Loucy (cell line): ENCODE data around the gene TCF7L2.

Source experiments
- H2AFZ ChIP-seq: fragments of 200-600 bp; sonication (generic); 2 replicates; pipeline ENCODE4 v1.6.0; 2016; ENCODE audit warnings: antibody characterized with exemption, mild to moderate bottlenecking, low read length, moderate library complexity
- H3F3A ChIP-seq: fragments of 200-600 bp; 2 replicates; pipeline ENCODE4 v1.6.0; 2016; ENCODE audit warnings: antibody characterized with exemption, low read depth, mild to moderate bottlenecking
- H3K27me3 ChIP-seq: fragments of 200-600 bp; sonication (generic); 2 replicates; pipeline ENCODE4 v1.6.1; 2014; ENCODE audit warnings: low read length, mild to moderate bottlenecking; ENCODE audit not compliant: insufficient read depth, poor library complexity, severe bottlenecking
- H3K36me3 ChIP-seq: fragments of 200-600 bp; sonication (generic); 2 replicates; pipeline ENCODE4 v1.6.1; 2016; ENCODE audit warnings: low read length; ENCODE audit not compliant: insufficient read depth
- H3K4me1 ChIP-seq: fragments of 200-600 bp; sonication (generic); 2 replicates; pipeline ENCODE4 v1.5.1; 2014; ENCODE audit warnings: low read length, mild to moderate bottlenecking; ENCODE audit not compliant: insufficient read depth, poor library complexity, severe bottlenecking
- H3K4me2 ChIP-seq: fragments of 200-600 bp; sonication (generic); 2 replicates; pipeline ENCODE4 v1.6.0; 2014; ENCODE audit warnings: antibody characterized with exemption, low read length, low read depth, mild to moderate bottlenecking; ENCODE audit not compliant: poor library complexity, severe bottlenecking
- H3K4me3 ChIP-seq: fragments of 200-600 bp; sonication (generic); 2 replicates; pipeline ENCODE4 v1.5.1; 2014; ENCODE audit warnings: low read length, mild to moderate bottlenecking, mixed read lengths; ENCODE audit not compliant: poor library complexity, severe bottlenecking
- H3K79me2 ChIP-seq: fragments of 200-600 bp; sonication (generic); 2 replicates; pipeline ENCODE4 v1.6.1; 2014; ENCODE audit warnings: low read length; ENCODE audit not compliant: insufficient read depth
- H3K9ac ChIP-seq: fragments of 200-600 bp; sonication (generic); 2 replicates; pipeline ENCODE4 v1.6.0; 2014; ENCODE audit warnings: mild to moderate bottlenecking, low read depth, low read length, moderate library complexity; ENCODE audit not compliant: poor library complexity, severe bottlenecking
- H3K9me2 ChIP-seq: fragments of 200-600 bp; sonication (generic); replicated peaks from 2 replicates; pipeline ENCODE4 v1.6.1; 2016; ENCODE audit warnings: low read depth, low read length, mixed read lengths
- H3K9me3 ChIP-seq: fragments of 200-600 bp; sonication (generic); 2 replicates; pipeline ENCODE4 v1.6.1; 2014; ENCODE audit warnings: mild to moderate bottlenecking, antibody characterized with exemption, low read length, low read depth; ENCODE audit not compliant: insufficient read depth
- H4K20me1 ChIP-seq: fragments of 200-600 bp; sonication (generic); 2 replicates; pipeline ENCODE4 v1.6.0; 2014; ENCODE audit warnings: antibody characterized with exemption, low read length, mild to moderate bottlenecking; ENCODE audit not compliant: insufficient read depth, poor library complexity, severe bottlenecking
- EZH2phosphoT487 ChIP-seq: fragments of 200-600 bp; IDR thresholded peaks from 2 replicates; pipeline ENCODE4 v1.6.1; 2018; ENCODE audit warnings: antibody characterized with exemption, mild to moderate bottlenecking, moderate library complexity, borderline replicate concordance
- TF ChIP-seq, protein P1 (sequence below): fragments of 200-600 bp; sonication (generic); conservative IDR thresholded peaks from 2 replicates; pipeline ENCODE4 v1.5.1; 2014; ENCODE audit warnings: mild to moderate bottlenecking, antibody characterized with exemption, low read length

Gene TCF7L2

DNA sequence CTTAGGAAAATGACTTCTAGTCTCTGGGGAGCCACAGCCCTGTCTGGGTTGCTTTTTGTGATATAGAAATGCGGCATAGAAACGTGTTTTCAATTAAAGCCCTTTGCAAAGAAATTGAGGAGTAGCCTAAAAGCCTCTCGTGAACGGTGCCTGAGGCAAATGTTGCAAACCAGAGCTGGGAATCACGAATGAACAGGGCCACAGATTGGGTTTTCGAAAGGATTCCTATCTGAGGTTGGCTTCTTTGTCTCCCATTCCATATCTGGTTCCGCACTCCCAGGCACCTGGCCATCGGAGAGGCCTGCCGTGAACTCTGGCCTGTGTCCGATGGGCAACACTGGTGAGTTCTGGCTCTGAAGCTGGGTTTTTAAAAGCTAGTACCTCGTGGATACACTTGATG lies 221.6 kb downstream of the TCF7L2 start:
- Histone ChIP-seq H3F3A (no peaks in the 10 kb centered on the region), H3K4me2 (no peak overlapping the region), H4K20me1 (no peaks in the 10 kb centered on the region), H2AFZ (no peak overlapping the region), H3K27me3 (no peaks in the 10 kb centered on the region), H3K9ac (no peak overlapping the region), H3K9me3 (no peaks in the 10 kb centered on the region), H3K9me2 (no peaks in the 10 kb centered on the region), H3K36me3 (no peaks in the 10 kb centered on the region), H3K79me2 (no peaks in the 10 kb centered on the region), H3K4me1 (peaks cover 21% of the 10 kb centered on the region), H3K4me3 (no peak overlapping the region)
- TF ChIP-seq EZH2phosphoT487: no peak
- TF ChIP-seq, protein P1, sequence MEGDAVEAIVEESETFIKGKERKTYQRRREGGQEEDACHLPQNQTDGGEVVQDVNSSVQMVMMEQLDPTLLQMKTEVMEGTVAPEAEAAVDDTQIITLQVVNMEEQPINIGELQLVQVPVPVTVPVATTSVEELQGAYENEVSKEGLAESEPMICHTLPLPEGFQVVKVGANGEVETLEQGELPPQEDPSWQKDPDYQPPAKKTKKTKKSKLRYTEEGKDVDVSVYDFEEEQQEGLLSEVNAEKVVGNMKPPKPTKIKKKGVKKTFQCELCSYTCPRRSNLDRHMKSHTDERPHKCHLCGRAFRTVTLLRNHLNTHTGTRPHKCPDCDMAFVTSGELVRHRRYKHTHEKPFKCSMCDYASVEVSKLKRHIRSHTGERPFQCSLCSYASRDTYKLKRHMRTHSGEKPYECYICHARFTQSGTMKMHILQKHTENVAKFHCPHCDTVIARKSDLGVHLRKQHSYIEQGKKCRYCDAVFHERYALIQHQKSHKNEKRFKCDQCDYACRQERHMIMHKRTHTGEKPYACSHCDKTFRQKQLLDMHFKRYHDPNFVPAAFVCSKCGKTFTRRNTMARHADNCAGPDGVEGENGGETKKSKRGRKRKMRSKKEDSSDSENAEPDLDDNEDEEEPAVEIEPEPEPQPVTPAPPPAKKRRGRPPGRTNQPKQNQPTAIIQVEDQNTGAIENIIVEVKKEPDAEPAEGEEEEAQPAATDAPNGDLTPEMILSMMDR: no peak

DNA sequence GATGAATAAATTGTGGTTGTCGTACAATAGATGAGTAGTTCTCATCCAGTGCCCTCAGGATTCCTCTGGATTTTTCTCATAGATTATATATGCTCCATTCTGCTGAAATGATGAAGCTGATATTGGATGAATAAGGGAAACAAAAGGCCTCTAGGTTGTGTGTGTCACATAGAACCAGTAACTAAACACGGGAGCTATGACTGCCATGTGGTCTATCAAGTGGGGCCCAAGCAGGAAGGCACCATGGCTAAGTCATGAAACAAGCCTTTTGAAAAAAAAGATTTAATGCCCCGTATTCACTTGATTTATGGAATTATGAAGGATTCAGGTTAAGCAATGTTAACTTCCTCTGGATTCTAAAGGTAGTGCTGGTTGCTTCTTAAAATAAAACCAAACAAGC lies 225.1 kb downstream of the TCF7L2 start:
- H2AFZ ChIP-seq: no peak overlapping the region
- TF ChIP-seq EZH2phosphoT487: no peak
- TF ChIP-seq, protein P1: no peak
- H3K4me3 ChIP-seq: no peak overlapping the region
- H4K20me1 ChIP-seq: no peaks in the 10 kb centered on the region
- no peak overlapping the region for H3K4me2 ChIP-seq
- H3K79me2 ChIP-seq: no peaks in the 10 kb centered on the region
- H3F3A ChIP-seq: no peaks in the 10 kb centered on the region
- H3K9ac ChIP-seq: no peak overlapping the region
- H3K9me2 ChIP-seq: no peaks in the 10 kb centered on the region
- peaks cover 5% of the 10 kb centered on the region for H3K4me1 ChIP-seq
- H3K9me3 ChIP-seq: no peaks in the 10 kb centered on the region
- H3K36me3 ChIP-seq: no peaks in the 10 kb centered on the region
- H3K27me3 ChIP-seq: no peaks in the 10 kb centered on the region

DNA sequence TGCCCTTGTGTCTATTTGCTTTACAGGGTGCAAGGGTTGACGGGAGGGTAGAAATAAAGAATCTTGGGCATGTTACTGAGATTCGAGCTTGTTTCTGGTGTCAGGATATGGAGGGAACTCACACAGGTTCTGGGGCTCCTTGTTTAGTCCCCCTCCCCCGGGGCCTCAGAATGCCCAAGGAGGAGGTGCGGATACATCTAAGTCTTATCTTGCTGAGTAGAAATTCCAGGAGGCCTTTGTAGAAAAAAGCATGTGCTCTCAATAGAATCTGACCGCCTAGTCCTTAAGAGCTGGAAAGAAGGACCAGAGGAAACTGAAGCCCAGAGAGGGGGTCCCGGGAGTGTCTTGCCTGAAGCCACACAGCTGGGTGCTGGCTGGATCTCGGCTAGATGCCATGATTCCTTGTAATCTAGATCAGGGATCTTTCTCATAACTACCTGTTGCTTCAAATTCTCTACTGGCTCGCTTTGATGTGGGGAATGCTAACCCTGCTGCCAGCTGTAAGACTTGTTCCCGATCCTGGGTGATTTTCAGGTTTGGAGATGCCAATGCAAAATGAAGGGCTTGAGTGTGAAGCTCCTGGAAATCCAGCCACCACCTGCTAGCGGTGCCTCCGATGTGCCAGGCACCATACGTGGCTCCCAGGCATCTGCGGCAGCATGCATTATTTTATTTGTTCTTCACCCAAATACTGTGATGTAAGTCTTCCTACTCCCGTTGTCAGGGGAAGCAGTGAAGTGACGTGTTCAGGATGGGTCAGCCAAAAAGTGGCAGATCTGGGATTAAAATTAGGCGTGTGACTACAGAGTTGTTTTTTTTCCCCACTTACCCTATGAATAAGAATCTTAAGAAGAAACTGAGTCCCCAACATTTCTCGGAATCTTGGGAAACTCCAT lies 226.0 kb downstream of the TCF7L2 start:
- no peak overlapping the region for H2AFZ ChIP-seq
- no peaks in the 10 kb centered on the region for H3K36me3 ChIP-seq
- no peaks in the 10 kb centered on the region for H3K9me2 ChIP-seq
- H3F3A ChIP-seq: no peaks in the 10 kb centered on the region
- H3K4me3 ChIP-seq: no peak overlapping the region
- no peaks in the 10 kb centered on the region for H3K27me3 ChIP-seq
- TF ChIP-seq, protein P1: no peak
- TF ChIP-seq EZH2phosphoT487: no peak
- H3K9me3 ChIP-seq: no peaks in the 10 kb centered on the region
- H3K4me1 ChIP-seq: no peaks in the 10 kb centered on the region
- H4K20me1 ChIP-seq: no peaks in the 10 kb centered on the region
- H3K79me2 ChIP-seq: no peaks in the 10 kb centered on the region
- no peak overlapping the region for H3K9ac ChIP-seq
- H3K4me2 ChIP-seq: no peak overlapping the region
